Gastrocnemius medialis (tissue), 4 donors: Measurements from ENCODE around the gene AMPH. TPM values are rescaled to one million over a fixed set of nuclear protein-coding genes. Genes with fewer than 3 reads are reported as not detected.

Source experiments
- ATAC-seq, 2 donors: fragments of 150-250 bp; one replicate each; pipeline ENCODE4 v1.9.1; 2016
- DNase-seq, 2 donors: peaks; one replicate each; pipeline ENCODE4 v3.0.0-alpha.2; 2019
- H3K27ac ChIP-seq, 4 donors: fragments of 200-600 bp; sonication (generic); 1 replicate in 1 of 4; 2 replicates in 3 of 4; pipeline ENCODE4 v1.5.1; 2016 to 2018; ENCODE audit warnings: mild to moderate bottlenecking in 2 of 4, moderate library complexity in 1 of 4
- H3K27me3 ChIP-seq, 3 donors: fragments of 200-600 bp; sonication (generic) in 2 of 3; 1 replicate in 1 of 3; 2 replicates in 2 of 3; pipeline versions ENCODE4 v1.5.1 to v1.6.0; 2016 to 2019; ENCODE audit warnings: mild to moderate bottlenecking in 1 of 3, moderate library complexity in 1 of 3
- H3K36me3 ChIP-seq, 2 donors: fragments of 200-600 bp; sonication (generic) in 1 of 2; one replicate each; pipeline ENCODE4 v1.5.1; 2017 to 2018
- H3K4me1 ChIP-seq, 2 donors: fragments of 200-600 bp; sonication (generic) in 1 of 2; one replicate each; pipeline ENCODE4 v1.5.1; 2016 to 2017; ENCODE audit warnings: mild to moderate bottlenecking in 2 of 2
- H3K4me3 ChIP-seq, 4 donors: fragments of 200-600 bp; sonication (generic) in 3 of 4; 1 replicate in 1 of 4; 2 replicates in 3 of 4; pipeline ENCODE4 v1.5.1; 2016 to 2019; ENCODE audit warnings: mild to moderate bottlenecking in 2 of 4
- H3K9me3 ChIP-seq, 3 donors: fragments of 200-600 bp; sonication (generic) in 2 of 3; 1 replicate in 1 of 3; 2 replicates in 2 of 3; pipeline ENCODE4 v1.5.1; 2016 to 2019
- CTCF ChIP-seq, 5 experiments: fragments of 450-650 bp in 3 of 5; fragments of 200-600 bp in 2 of 5; sonication (generic) in 2 of 5; IDR thresholded peaks in 4 of 5; conservative IDR thresholded peaks in 1 of 5; 1 replicate in 4 of 5; 2 replicates in 1 of 5; pipeline ENCODE4 v1.5.1; 2016 to 2019; ENCODE audit warnings: antibody characterized with exemption in 5 of 5, mild to moderate bottlenecking in 3 of 5, moderate library complexity in 3 of 5
- POLR2A ChIP-seq, 2 donors: fragments of 450-650 bp; IDR thresholded peaks; one replicate each; pipeline ENCODE4 v1.6.1; 2017; ENCODE audit warnings: antibody characterized with exemption in 2 of 2, mild to moderate bottlenecking in 2 of 2, moderate library complexity in 2 of 2
- in situ Hi-C, 4 donors: fragments of 200-750 bp; cut with MboI; loops; one replicate each; pipeline versions ENCODE4 v1.15.0 to v1.8.0; 2017; ENCODE audit warnings: low sequenced_read_pairs in 4 of 4
- intact Hi-C: fragments of 100-400 bp; cut with DNase I; formaldehyde crosslinking; loops from one replicate; pipeline ENCODE4 v1.15.1; 2023; ENCODE audit warnings: low total_unique reads
- total RNA-seq, 4 donors: library from RNA; depleted of rRNA; stranded (reverse); fragments of >200 nt; gene quantifications; one replicate each; pipeline versions ENCODE4 v1.1.0 to v1.2.3, GENCODE V29; 2016

AMPH gene
- total RNA-seq, 4 donors from 2014 or later: 1.8 to 8.3 (median 5.2) TPM

GRCh38 chr7:38554586-38554985, 76.6 kb downstream of the AMPH start:
- TF ChIP-seq POLR2A (IDR thresholded peaks at IDR 0.05): no peak
- Histone ChIP-seq H3K27me3 (no peaks in the 10 kb centered on the region), H3K4me3 (no peak overlapping the region), H3K27ac (no peak overlapping the region), H3K4me1 (no peaks in the 10 kb centered on the region), H3K9me3 (no peaks in the 10 kb centered on the region), H3K36me3 (no peaks in the 10 kb centered on the region)
- intact Hi-C loops (no loop called here), in situ Hi-C loops (no loop called here)
- ATAC-seq (no peak), DNase-seq (no peak)

GRCh38 chr7:38550836-38551235, 80.3 kb downstream of the AMPH start:
- H3K9me3 ChIP-seq: no peaks in the 10 kb centered on the region
- H3K27me3 ChIP-seq: no peaks in the 10 kb centered on the region
- H3K4me1 ChIP-seq: no peaks in the 10 kb centered on the region
- no peaks in the 10 kb centered on the region for H3K36me3 ChIP-seq
- intact Hi-C loops: no loop called here
- no peak overlapping the region for H3K4me3 ChIP-seq
- ATAC-seq: no peak
- in situ Hi-C loops: no loop called here
- TF ChIP-seq POLR2A (IDR thresholded peaks at IDR 0.05) (no peak), CTCF (IDR thresholded peaks at IDR 0.05 in 4 of 5, conservative IDR thresholded peaks at IDR 0.05 in 1 of 5) (no peak)
- no peak overlapping the region for H3K27ac ChIP-seq
- DNase-seq: no peak

- DNase-seq: no peak
- Histone ChIP-seq H3K36me3 (no peaks in the 10 kb centered on the region), H3K27ac (no peak overlapping the region), H3K4me1 (no peaks in the 10 kb centered on the region), H3K27me3 (no peaks in the 10 kb centered on the region), H3K9me3 (no peaks in the 10 kb centered on the region), H3K4me3 (no peak overlapping the region)
- ATAC-seq: no peak
- in situ Hi-C loops (no loop called here), intact Hi-C loops (no loop called here)
- TF ChIP-seq CTCF (IDR thresholded peaks at IDR 0.05 in 4 of 5, conservative IDR thresholded peaks at IDR 0.05 in 1 of 5): no peak
- TF ChIP-seq POLR2A (IDR thresholded peaks at IDR 0.05): no peak
These were observed 82.6 kb downstream of the AMPH start for GRCh38 chr7:38548605-38549004.

GRCh38 chr7:38546763-38547162, 84.4 kb downstream of the AMPH start:
- Histone ChIP-seq H3K36me3 (no peaks in the 10 kb centered on the region), H3K27me3 (no peaks in the 10 kb centered on the region), H3K27ac (no peak overlapping the region), H3K9me3 (no peaks in the 10 kb centered on the region), H3K4me3 (no peak overlapping the region), H3K4me1 (no peaks in the 10 kb centered on the region)
- DNase-seq: no peak
- intact Hi-C loops: no loop called here
- no peak for TF ChIP-seq CTCF (IDR thresholded peaks at IDR 0.05 in 4 of 5, conservative IDR thresholded peaks at IDR 0.05 in 1 of 5)
- TF ChIP-seq POLR2A (IDR thresholded peaks at IDR 0.05): no peak
- in situ Hi-C loops: no loop called here
- no peak for ATAC-seq

GRCh38 chr7:38545977-38546376, 85.2 kb downstream of the AMPH start:
- in situ Hi-C loops (no loop called here), intact Hi-C loops (no loop called here)
- no peaks in the 10 kb centered on the region for H3K36me3 ChIP-seq
- no peaks in the 10 kb centered on the region for H3K27me3 ChIP-seq
- DNase-seq: no peak
- H3K27ac ChIP-seq: no peak overlapping the region
- H3K4me3 ChIP-seq: no peak overlapping the region
- H3K9me3 ChIP-seq: no peaks in the 10 kb centered on the region
- no peak for TF ChIP-seq POLR2A (IDR thresholded peaks at IDR 0.05)
- TF ChIP-seq CTCF (IDR thresholded peaks at IDR 0.05 in 4 of 5, conservative IDR thresholded peaks at IDR 0.05 in 1 of 5): no peak
- no peaks in the 10 kb centered on the region for H3K4me1 ChIP-seq
- ATAC-seq: no peak
